Motor neuron (in vitro differentiated cells): ENCODE measurements around the gene DOK6. TPM values are rescaled to one million over a fixed set of nuclear protein-coding genes. Genes with fewer than 3 reads are reported as not detected.
"Not testable (repeated sequence)": the region's sequence is repeated elsewhere in the genome, so short reads cannot be mapped to it uniquely, and the experiment has no call there.

Experiments
- ATAC-seq, 8 experiments: fragments of 200-7000 bp; cut with Tn5 transposase; replicated peaks in 6 of 8; 2 replicates each; pipeline ENCODE4 v1.8.0; 2021; ENCODE audit warnings: mild to moderate bottlenecking in 8 of 8, moderate library complexity in 8 of 8
- H3K27ac ChIP-seq, 2 donors: fragments of 250-450 bp; sonication (Bioruptor Pico); 2 replicates each; pipeline ENCODE4 v1.9.0; 2021; ENCODE audit warnings: antibody characterized with exemption in 2 of 2, mild to moderate bottlenecking in 2 of 2, moderate library complexity in 1 of 2
- H3K4me1 ChIP-seq, 2 donors: fragments of 250-450 bp; sonication (Bioruptor Pico); replicated peaks in 1 of 2; 2 replicates each; pipeline ENCODE4 v1.6.1; 2021; ENCODE audit warnings: antibody characterized with exemption in 2 of 2, mild to moderate bottlenecking in 2 of 2, moderate library complexity in 1 of 2
- H3K4me3 ChIP-seq, 5 donors: fragments of 250-450 bp; sonication (Bioruptor Pico); 2 replicates each; pipeline ENCODE4 v1.9.0; 2021; ENCODE audit warnings: antibody characterized with exemption in 5 of 5, mild to moderate bottlenecking in 5 of 5, moderate library complexity in 4 of 5
- WGBS, 10 experiments: fragments of 450-650 bp; shearing (Covaris generic); methylation state at CpG; one replicate each; pipeline ENCODE4 v1.0.0; 2022; 5-methylcytosine and 5-hydroxymethylcytosine counted together
- in situ Hi-C, 9 experiments: fragments of 400-800 bp; cut with MboI; loops; one replicate each; pipeline ENCODE4 v1.15.0; 2021; ENCODE audit warnings: low sequenced_read_pairs in 9 of 9, low pct_unique_long_range_greater_than_20kb in 2 of 9; ENCODE audit not compliant: unreplicated experiment in 9 of 9
- total RNA-seq, 8 experiments: library from RNA; unstranded; fragments of 300-600 nt; gene quantifications; 2 replicates each; pipeline versions ENCODE4 v1.2.3 to v1.2.4, GENCODE V29; 2022

The DOK6 gene
- total RNA-seq, 8 experiments from 2014 or later = 4.8 to 13.8 (median 11.3) TPM

- no CpG with 5 or more reads among the region's 3 CpGs for WGBS, 10 experiments
- H3K4me3 ChIP-seq = no peak overlapping the region
- peaks cover 0 to 7% of the 10 kb centered on the region in 2 donors for H3K4me1 ChIP-seq
- peak in 5 of 8 experiments; percentile 22 to 95 (median 59) for ATAC-seq
- no peak overlapping the region for H3K27ac ChIP-seq
- in situ Hi-C loops = no loop called here
Observed at GRCh38 chr18:69838620-69839411, 438.1 kb downstream of the DOK6 start.

- peaks cover 0 to 7% of the 10 kb centered on the region in 2 donors for H3K4me1 ChIP-seq
- no peak overlapping the region for H3K27ac ChIP-seq
- WGBS, 10 experiments = 60 to 100% (median 94%) methylated on average over 1 to 9 of the region's 11 CpGs; no CpG with 5 or more reads in 2 of the 10 experiments
- ATAC-seq = no peak
- no peak overlapping the region for H3K4me3 ChIP-seq
- in situ Hi-C loops = no loop called here
Observed at GRCh38 chr18:69839497-69839896, 438.8 kb downstream of the DOK6 start.

- no peak overlapping the region for H3K4me3 ChIP-seq
- ATAC-seq = no peak
- in situ Hi-C loops = no loop called here
- H3K4me1 ChIP-seq = peaks cover 0 to 7% of the 10 kb centered on the region in 2 donors
- no peak overlapping the region for H3K27ac ChIP-seq
- WGBS, 10 experiments = 65 to 100% (median 89%) methylated on average over 3 to 10 of the region's 11 CpGs; no CpG with 5 or more reads in 3 of the 10 experiments
Observed at GRCh38 chr18:69840001-69840400, 439.3 kb downstream of the DOK6 start.

- in situ Hi-C loops = no loop called here
- H3K4me3 ChIP-seq = no peak overlapping the region
- no peak for ATAC-seq
- WGBS, 10 experiments = 76 to 100% (median 92%) methylated on average over 1 to 7 of the region's 7 CpGs
- peaks cover 0 to 10% of the 10 kb centered on the region in 2 donors for H3K4me1 ChIP-seq
- H3K27ac ChIP-seq = no peak overlapping the region
Observed at GRCh38 chr18:69840445-69840844, 439.8 kb downstream of the DOK6 start.

- H3K4me3 ChIP-seq = no peak overlapping the region
- H3K4me1 ChIP-seq = peaks cover 0 to 12% of the 10 kb centered on the region in 2 donors
- in situ Hi-C loops = no loop called here
- H3K27ac ChIP-seq = no peak overlapping the region
- WGBS, 10 experiments = 70 to 100% (median 97%) methylated on average over 1 to 5 of the region's 9 CpGs; no CpG with 5 or more reads in 3 of the 10 experiments
- ATAC-seq = no peak
Observed at GRCh38 chr18:69841117-69841516, 440.4 kb downstream of the DOK6 start.

GRCh38 chr18:69843015-69843414 lies 442.3 kb downstream of the DOK6 start:
- H3K4me3 ChIP-seq = no peak overlapping the region
- no peak for ATAC-seq
- in situ Hi-C loops = no loop called here
- WGBS, 10 experiments = 50 to 90% (median 73%) methylated on average over 2 to 5 of the region's 5 CpGs; no CpG with 5 or more reads in 1 of the 10 experiments
- peaks cover 0 to 12% of the 10 kb centered on the region in 2 donors for H3K4me1 ChIP-seq
- H3K27ac ChIP-seq = no peak overlapping the region

GRCh38 chr18:69844656-69845055 lies 444.0 kb downstream of the DOK6 start:
- ATAC-seq = no peak
- in situ Hi-C loops = no loop called here

GRCh38 chr18:69845593-69846506 lies 445.2 kb downstream of the DOK6 start:
- 65 to 100% (median 84%) methylated on average over 2 to 8 of the region's 8 CpGs for WGBS, 10 experiments
- in situ Hi-C loops = no loop called here
- Histone ChIP-seq H3K4me1 (peaks cover 0 to 12% of the 10 kb centered on the region in 2 donors), H3K4me3 (no peak overlapping the region), H3K27ac (no peak overlapping the region)
- peak in 5 of 8 experiments; percentile 33 to 75 (median 54) for ATAC-seq

More at GRCh38 chr18:69844656-69845055, 444.0 kb downstream of the DOK6 start:
- WGBS, 10 experiments = 50 to 100% (median 100%) methylated on average over 1 to 2 of the region's 2 CpGs
- H3K27ac ChIP-seq = no peak overlapping the region
- peaks cover 0 to 12% of the 10 kb centered on the region in 2 donors for H3K4me1 ChIP-seq
- no peak overlapping the region for H3K4me3 ChIP-seq

- H3K4me1 ChIP-seq = no peaks in the 10 kb centered on the region
- in situ Hi-C loops = no loop called here
- no peak for ATAC-seq
- no peak overlapping the region for H3K4me3 ChIP-seq
- H3K27ac ChIP-seq = no peak overlapping the region
- 36 to 93% (median 80%) methylated on average over 1 to 4 of the region's 4 CpGs; no CpG with 5 or more reads in 1 of the 10 experiments for WGBS, 10 experiments
Observed at GRCh38 chr18:69853051-69853450, 452.4 kb downstream of the DOK6 start.

GRCh38 chr18:69854455-69854854 lies 453.8 kb downstream of the DOK6 start:
- no peak for ATAC-seq
- Histone ChIP-seq H3K27ac (no peak overlapping the region), H3K4me3 (no peak overlapping the region), H3K4me1 (no peaks in the 10 kb centered on the region)
- in situ Hi-C loops = no loop called here
- 60 to 100% (median 80%) methylated on average over 1 of the region's 1 CpG; no CpG with 5 or more reads in 6 of the 10 experiments for WGBS, 10 experiments

- Histone ChIP-seq H3K27ac (no peak overlapping the region), H3K4me3 (no peak overlapping the region), H3K4me1 (no peaks in the 10 kb centered on the region)
- in situ Hi-C loops = no loop called here
- no peak for ATAC-seq
- WGBS, 10 experiments = 18 to 100% (median 78%) methylated on average over 1 to 5 of the region's 5 CpGs; no CpG with 5 or more reads in 2 of the 10 experiments
Observed at GRCh38 chr18:69858897-69859296, 458.2 kb downstream of the DOK6 start.

GRCh38 chr18:69864802-69865201 lies 464.1 kb downstream of the DOK6 start:
- H3K27ac ChIP-seq, H3K4me1 ChIP-seq, ATAC-seq, H3K4me3 ChIP-seq, in situ Hi-C loops: not testable (repeated sequence)
- WGBS, 10 experiments = 67 to 100% (median 90%) methylated on average over 1 to 6 of the region's 6 CpGs

GRCh38 chr18:69865776-69866175 lies 465.1 kb downstream of the DOK6 start:
- H3K4me1 ChIP-seq = peaks cover 4% of the 10 kb centered on the region in 2 donors
- in situ Hi-C loops = no loop called here
- 0 to 68% (median 40%) methylated on average over 2 to 4 of the region's 4 CpGs; no CpG with 5 or more reads in 1 of the 10 experiments for WGBS, 10 experiments
- no peak overlapping the region for H3K4me3 ChIP-seq
- no peak overlapping the region for H3K27ac ChIP-seq
- ATAC-seq = no peak
